CD4-positive, alpha-beta T cell treated with Interleukin-17A for 4 hours (primary cell): ENCODE results near the gene ASTN2.
"Not testable (repeated sequence)": the region's sequence is repeated elsewhere in the genome, so short reads cannot be mapped to it uniquely, and the experiment has no call there.

Experiments
- DNase-seq: peaks from one replicate; pipeline ENCODE4 v3.0.0-alpha.2; 2020; ENCODE audit warnings: mixed read lengths

Gene ASTN2

GRCh38 chr9:117072216-117072615, 342.6 kb downstream of the ASTN2 start:
- DNase-seq, result no peak

GRCh38 chr9:117071673-117072207, 343.1 kb downstream of the ASTN2 start:
- not testable (repeated sequence) for DNase-seq

DNA sequence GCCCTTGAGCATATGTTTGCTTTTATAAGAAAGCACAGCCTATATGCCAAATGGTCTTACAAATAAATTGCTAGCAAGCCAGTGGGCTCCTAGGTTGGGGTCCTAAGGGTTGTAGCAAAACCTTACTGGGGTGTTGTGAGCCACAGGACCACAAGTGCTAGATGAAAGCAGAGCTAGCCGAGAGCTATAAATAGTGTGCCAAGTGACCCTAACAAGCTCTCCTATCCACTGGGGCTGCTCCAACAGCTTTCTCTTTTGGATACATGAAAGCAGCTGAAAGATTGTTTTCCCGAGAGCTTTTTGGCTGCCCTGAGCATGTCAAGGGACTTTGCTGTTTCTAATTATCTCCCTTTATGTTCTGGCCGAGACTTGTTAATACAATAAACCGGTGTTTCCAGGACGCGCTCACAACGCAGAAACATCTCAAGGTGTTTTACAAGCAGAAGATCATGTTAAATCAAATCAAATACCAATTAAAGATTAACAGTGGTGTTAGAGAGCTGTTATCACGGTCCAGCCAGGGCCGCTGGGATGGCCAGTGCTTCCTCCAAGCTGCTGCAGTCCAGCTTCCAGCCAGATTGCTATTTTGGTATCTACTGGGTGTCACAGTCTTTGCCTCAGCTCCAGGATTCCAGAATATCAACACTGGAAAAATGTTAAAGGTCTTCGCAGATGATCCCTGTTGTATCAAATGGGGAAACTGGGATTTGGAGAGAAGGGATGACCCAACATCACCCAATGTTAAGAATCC, 351.0 kb downstream of the ASTN2 start:
- DNase-seq, result no peak

GRCh38 chr9:117060963-117061362, 353.9 kb downstream of the ASTN2 start:
- DNase-seq, result no peak

GRCh38 chr9:117050007-117050406, 364.9 kb downstream of the ASTN2 start:
- no peak for DNase-seq

DNA sequence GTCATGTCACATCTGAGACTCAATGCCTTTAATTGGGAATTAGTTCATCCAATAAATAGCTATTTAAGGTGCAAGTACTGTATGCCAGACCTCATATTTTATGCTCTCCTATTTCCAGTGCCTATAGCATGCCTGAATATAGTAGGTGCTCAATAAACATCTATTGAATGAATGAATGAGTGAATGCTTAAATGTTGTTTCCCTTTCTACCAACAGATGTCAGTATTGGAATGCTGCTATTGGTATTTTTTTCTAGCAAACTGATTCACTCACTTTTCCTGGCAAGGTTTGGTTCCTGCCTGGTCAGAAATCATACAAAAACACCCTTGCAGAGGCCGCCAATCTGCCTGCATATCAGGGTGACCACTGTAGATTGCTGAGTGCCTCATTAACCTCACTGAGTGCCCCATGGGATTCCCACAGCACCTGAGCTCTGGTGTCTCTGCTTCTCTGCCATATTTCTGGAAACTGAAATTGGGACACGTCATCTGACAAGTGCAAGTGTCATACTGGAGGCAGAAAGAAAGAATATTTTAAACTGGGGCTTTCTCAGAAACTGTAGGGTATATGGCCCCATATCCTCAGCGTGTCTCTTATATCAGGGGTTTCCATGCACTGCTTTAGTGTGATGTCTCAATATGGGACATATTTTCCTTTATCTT, 368.1 kb downstream of the ASTN2 start:
- DNase-seq, result no peak

DNA sequence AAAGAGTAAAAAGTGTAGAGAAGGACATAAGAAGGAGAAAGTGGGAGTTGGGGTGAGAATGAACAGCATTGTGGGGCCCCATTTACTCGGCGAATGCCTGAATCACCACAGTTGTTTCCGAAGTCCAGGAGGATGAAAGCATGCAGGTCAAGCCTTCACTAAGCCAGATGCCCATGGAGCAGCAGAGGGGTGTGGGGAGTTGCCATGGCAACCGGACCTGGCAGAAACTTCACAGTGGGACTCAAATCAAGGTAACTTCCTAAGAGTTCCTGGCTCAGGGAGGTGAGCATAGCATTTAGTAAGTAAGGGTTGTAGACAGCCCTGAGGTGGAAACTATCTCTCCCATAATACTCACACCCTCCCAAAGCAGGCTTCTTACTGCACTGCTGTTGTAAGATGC, 370.6 kb downstream of the ASTN2 start:
- DNase-seq, result no peak

- DNase-seq, result no peak
These were observed 371.7 kb downstream of the ASTN2 start for GRCh38 chr9:117043159-117043558.

DNA sequence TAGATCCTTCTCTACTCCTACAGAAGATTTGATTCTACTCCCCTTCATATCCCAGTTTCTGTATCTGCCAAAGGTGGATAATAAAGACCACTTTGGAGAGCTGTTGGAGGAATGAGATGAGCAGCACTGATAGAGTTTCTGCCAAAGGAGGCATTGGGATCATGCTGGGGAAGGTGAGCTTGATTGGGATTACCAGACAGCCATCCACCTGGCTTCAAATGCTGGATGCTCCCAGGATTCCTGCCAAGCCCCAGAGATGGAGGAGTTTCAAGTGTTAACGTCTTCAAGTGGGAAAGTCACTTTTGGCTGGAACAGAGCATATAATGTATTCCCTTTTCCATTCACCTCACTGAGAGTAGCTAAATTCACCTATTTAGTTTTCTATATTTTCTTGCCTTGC, 379.3 kb downstream of the ASTN2 start:
- no peak for DNase-seq

- no peak for DNase-seq
These were observed 380.0 kb downstream of the ASTN2 start for GRCh38 chr9:117034866-117035265.

GRCh38 chr9:117030254-117030768, 384.5 kb downstream of the ASTN2 start:
- no peak for DNase-seq

GRCh38 chr9:117029341-117029740, 385.5 kb downstream of the ASTN2 start:
- no peak for DNase-seq

DNA sequence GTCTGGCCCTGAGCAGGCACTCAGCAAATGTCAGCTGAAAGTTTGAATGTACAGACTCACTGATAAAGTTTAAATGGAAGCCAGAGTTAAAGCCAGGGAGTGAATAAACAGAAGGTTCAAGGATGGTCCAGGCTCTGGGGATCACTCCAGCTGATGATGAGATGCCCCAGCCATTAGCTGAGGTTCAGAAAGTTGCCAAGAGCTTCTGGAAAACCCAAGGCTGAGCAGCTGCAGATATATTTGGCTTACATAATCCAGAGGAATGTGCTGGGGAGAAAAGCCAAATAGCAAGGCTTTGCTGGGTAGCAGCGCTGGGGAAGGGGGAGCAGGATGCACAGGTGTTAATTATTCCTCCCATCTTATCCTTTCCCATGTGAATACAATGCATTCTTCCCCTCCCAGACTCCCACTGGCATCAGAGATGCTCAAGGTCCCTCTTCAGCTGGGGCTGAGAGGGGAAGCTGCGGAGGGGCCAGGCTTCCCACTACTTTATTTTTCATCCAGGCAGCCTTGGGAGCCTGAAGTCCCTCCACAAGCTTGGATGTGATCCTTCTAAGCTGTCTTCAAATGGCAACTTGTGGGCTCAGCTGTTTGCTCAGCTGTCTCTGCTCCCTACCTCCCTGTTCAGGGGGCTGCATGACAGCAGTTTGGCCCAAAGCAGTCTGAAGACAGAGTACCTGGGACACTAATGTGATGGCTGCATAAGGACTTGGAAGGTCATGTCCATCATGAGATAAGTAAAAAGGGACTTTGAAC, 386.6 kb downstream of the ASTN2 start:
- no peak for DNase-seq

DNA sequence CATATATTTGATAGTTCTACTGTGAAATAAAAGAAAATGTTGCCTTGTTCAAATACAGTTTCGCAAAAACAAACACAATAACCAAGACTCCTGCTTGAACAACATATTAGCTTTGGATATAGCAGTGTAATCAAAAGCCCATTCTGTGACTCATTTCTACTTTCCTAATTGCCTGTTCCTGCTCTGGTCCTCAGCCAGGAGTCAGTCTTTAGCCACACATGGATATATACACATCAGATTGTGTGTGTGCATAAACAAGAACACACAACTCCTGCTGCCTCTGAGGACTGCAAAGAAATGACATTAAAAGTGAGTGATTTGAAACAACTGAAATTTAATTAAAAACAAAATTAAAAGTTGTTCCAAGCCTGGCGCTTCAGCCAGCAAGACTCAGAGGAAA, 393.0 kb downstream of the ASTN2 start:
- no peak for DNase-seq

DNA sequence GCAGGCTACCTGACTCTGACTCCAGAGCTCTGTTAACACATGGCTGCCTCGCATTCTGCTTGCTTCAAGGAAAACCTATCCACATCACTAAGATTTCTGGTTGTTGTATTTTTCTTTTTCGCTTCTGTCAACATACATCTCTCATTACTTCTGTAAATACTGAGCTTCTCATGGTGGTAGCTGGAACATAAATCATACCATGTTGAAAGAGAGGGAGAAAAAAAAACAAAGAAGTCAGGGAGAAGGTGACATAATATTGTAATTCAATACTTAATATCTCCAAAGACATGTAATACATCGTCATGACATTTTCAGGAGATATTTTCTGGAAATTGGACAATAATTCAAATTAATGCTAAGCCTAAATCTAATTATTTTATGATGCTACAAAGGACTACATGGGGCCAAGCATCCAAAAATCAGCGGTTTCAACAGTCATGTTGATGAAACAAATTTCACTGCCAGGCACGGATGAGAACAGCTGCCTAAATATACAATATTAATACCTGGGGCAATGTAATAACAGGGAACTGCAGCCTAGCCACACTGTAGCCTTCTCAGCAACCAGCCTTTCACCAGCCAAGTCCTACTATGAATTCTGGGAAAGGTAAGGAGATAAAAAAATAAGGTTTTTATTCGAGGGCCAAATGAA, 395.8 kb downstream of the ASTN2 start:
- no peak for DNase-seq

GRCh38 chr9:117017414-117017985, 397.4 kb downstream of the ASTN2 start:
- no peak for DNase-seq

DNA sequence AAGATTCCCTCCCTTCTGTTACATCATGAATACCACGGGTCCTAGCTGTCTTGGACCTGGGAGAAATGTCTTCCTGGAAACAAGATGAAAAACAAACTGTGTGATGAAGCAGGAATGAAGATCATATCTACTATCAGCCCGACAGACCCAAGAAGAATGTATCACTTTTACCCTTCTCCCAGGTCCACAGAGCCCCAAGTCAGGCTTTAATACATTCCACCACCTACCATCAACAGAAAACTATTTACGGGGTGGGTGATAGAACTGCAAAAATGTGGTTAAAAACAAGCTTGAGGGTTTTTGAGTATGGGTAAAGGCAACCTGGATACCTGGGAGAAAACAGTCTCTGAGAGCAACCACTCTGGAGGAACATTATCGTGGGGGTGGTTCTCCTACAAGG, 400.8 kb downstream of the ASTN2 start:
- DNase-seq, result no peak

GRCh38 chr9:117013440-117013995, 401.3 kb downstream of the ASTN2 start:
- DNase-seq, result no peak

DNA sequence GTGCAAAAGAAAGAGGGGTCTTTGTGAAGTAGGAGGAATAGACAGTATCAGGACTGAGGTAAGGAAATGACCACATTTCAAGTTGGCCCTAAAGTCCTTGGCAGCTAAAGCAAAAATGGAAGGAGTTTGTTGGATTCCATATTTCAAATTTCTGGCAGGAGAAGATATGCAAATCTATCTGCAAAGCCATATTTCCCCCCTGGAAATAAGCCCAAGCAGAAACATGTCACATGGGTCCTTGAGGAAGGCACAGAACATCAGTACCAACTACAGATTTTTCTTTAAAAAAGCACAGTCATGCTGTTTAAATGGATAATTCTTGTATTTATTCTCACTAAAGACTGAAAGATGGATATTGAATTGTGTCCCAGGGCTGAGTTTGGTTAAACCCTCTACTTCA, 404.8 kb downstream of the ASTN2 start:
- no peak for DNase-seq

DNA sequence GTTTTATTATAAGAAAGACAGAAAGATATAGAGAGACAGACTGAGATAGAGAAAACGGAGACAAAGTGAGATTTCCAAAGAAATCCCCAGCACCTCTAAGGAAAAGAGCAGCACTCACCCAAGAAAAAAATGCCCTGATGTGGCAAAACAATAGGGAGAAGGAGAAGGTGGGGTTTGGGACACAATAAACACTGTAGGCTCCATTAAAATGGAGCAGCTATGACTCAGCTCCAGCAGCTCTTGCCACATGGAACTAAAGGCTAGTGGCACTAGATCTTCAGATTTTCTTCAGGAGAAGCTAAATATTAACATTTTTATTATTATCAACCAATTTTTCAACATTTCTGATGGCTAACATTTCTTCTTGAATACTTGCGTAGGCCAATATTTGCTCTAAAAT, 406.0 kb downstream of the ASTN2 start:
- DNase-seq, result no peak

DNA sequence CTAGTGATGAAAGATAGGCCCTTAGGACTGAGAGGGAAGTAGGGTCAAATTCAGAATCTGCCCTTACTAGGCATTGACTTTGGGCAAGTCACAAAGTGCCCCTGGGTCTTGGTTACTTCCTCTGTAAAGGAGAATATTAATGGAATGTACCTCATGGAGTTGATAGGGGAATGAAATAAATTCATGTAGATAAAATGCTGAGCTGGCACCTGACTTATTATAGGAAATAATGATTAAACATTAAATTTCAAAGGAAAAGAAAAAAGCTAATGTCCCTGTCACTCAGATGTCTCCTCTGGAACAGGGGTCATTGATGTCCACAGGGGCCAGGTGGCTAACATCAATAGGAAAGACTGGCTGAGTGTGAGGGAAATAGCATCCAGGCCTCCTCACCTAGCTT, 406.4 kb downstream of the ASTN2 start:
- no peak for DNase-seq

DNA sequence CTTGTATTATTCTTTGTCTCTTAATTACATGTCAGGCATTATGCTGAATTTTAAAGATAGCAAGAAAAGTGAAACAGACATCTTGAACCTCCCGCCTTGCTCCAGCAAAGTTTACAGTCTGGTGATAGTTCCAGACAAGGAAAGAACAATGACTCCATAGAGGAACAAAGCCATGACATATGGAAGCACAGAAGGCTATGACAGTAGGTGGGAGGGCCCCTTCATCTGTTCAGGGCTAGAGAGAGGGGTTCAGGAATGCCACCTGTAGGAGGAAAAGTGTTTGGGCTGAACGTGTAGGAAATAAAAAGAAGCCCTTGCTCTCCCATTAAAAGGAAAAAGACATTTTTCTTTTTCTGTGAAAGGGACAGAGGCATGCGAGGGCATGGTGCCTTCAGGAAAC, 412.2 kb downstream of the ASTN2 start:
- DNase-seq, result no peak
